8988T (cell line): ENCODE measurements around the gene LRRC4C.
"Not testable (repeated sequence)": the region's sequence is repeated elsewhere in the genome, so short reads cannot be mapped to it uniquely, and the experiment has no call there.

Experiments
- DNase-seq: peaks from one replicate; pipeline ENCODE4 v3.0.0; 2011

LRRC4C gene

DNA sequence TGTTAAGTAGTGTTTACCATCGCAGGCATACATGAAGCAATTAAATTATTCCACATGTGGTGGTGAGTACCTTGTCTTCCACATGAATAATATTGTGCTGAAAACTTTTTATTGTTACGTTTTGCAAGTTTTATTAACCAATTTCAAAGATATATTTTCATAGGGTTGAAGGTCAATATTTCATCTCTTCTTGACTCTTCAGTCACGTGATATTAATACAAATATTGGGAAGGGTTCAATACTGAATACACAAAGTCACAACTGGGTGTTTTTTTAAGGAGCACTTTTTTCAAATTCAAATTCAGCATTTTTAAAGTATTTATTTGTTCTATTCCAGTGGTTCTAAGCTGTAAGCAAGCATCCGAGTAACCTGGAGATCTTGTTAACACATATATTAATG, 348.9 kb downstream of the LRRC4C start:
- DNase-seq, result no peak

- DNase-seq, result no peak
Measured at GRCh38 chr11:41102471-41102870, 357.0 kb downstream of the LRRC4C start.

- DNase-seq, result no peak
Measured at GRCh38 chr11:41099654-41100053, 359.8 kb downstream of the LRRC4C start.

DNA sequence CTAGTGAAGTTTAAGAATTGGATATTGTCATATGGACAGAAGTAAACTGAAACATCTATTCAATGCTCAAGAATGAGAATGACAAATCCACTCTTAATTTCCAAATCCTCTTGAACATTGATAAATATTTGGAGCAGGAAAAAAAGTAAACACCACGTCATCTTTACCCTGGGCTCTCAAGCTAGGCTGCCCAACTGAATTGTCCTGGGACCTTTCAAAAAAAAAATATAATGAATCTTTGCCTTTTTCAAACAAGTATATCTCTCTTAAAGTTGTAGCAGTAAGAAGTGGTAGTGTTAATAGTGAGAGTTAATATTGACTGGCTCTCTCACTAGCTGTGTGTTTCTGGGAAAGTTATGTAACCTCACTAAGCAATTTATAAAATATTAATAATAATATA, 374.3 kb downstream of the LRRC4C start:
- no peak for DNase-seq

DNA sequence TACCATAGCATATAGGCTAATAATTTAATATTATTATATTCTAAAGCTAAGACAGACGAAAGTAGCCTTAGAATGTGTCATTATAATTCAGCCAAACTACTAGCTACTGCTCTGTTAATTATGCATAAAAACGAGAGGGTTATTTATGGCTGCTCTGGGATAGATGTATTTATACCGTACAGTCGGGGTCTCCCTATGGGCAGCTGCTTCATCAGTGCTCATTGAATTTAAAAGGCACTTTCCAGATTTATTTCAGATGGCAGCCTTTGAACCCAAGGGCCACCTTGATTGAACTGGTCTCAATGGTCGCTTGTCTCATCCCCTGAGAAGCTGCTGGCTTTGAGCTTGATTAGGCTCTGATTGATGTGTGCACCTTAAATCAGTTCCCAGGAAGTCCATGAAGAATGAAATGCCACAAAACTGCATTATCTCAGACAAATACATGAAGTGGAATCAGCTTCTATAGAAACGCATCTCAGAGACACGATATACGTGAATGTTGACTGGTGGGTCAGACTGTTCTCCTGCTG, 377.6 kb downstream of the LRRC4C start:
- no peak for DNase-seq

GRCh38 chr11:41074318-41074717, 385.1 kb downstream of the LRRC4C start:
- DNase-seq, result no peak

DNA sequence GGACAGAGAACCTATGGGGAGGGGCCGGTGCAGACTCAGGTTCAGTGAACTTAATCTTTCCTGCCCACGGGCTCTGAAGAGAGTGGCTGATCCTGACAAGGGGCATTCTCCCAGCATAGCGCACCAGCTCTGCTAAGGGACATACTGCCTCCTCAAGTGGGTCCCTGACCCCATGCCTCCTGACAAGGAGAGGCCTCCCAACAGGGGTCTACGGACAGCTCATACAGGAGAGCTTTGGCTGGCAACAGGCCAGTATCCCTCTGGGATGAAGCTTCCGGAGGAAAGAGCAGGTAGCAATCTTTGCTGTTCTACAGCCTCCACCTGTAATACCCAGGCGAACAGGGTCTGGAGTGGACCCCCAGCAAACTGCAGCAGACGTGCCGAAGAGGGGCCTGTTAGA, 394.0 kb downstream of the LRRC4C start:
- DNase-seq, result no peak

GRCh38 chr11:41058138-41058537, 401.3 kb downstream of the LRRC4C start:
- no peak for DNase-seq

DNA sequence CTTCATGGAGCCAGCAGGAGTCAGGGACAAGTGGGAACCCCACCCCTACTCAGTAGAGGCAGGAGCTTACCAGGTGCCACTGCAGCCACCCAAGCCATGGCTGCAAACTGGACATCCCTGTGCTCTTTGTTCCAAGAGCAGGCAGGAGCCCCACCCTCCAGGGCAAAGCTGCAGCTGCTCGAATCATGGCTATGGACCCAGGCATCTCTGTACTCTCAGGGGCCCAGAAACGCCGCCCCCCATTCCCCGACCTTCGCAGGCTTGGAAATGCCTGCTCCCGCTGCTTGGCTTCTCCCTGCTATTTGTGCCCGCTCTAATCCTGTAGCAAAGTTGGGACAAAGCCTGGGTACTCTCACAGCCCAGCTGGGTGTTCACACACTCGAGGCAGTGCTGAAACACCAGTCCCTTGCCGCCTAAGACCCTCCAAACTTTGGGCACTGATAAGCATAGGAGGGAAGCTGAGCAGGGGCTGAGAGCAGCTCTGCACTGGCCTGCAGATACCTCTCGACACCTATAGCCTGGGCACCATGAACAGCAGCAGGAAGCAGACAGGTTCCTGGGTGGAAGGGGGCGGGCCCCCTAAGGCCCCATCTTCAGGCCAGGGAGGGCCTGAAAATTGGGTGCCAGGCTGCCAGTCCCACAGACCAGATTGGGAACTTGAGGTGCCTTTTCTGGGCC, 402.4 kb downstream of the LRRC4C start:
- no peak for DNase-seq

DNA sequence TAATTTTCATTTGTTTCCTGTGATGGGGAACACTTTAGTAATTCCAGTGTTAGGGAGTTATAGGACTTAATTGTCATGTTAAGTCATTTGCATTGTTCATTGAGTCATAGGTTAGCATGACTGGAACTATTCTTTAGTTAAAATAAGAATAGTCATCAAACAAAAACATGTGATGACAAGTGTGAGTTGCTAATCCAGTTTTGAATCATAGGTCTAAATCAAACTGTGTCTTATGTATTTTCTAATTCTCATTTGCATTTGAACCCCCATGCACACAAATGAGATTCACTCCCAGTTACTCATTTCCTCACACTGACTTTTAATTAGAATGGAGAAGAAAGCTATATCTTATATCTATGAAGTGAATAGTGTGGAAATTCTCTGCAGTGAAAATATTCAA, 405.6 kb downstream of the LRRC4C start:
- DNase-seq, result no peak

GRCh38 chr11:41051919-41052635, 407.4 kb downstream of the LRRC4C start:
- DNase-seq, result no peak

GRCh38 chr11:41050791-41051190, 408.7 kb downstream of the LRRC4C start:
- no peak for DNase-seq

- no peak for DNase-seq
Measured at GRCh38 chr11:41047229-41047628, 412.2 kb downstream of the LRRC4C start.

- no peak for DNase-seq
Measured at GRCh38 chr11:41045266-41045665, 414.2 kb downstream of the LRRC4C start.

DNA sequence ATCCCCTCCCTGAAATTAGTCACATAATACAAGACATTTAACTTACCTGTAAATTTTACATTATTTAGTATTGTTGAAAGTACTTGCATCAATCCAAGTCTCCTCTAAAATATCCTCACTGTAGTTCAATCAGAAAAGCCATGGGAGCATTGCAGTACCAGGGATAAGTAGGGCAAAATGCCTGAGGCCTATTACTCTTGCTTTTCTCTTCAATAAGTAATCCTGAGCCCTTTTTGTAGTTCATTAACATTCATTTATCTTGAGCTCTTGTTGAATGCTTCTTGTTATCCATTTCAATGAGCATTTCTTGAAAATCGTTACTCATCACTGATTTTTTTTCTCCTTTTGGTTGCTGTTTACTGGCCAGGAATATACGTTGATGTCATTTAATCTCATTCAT, 414.7 kb downstream of the LRRC4C start:
- DNase-seq, result no peak

DNA sequence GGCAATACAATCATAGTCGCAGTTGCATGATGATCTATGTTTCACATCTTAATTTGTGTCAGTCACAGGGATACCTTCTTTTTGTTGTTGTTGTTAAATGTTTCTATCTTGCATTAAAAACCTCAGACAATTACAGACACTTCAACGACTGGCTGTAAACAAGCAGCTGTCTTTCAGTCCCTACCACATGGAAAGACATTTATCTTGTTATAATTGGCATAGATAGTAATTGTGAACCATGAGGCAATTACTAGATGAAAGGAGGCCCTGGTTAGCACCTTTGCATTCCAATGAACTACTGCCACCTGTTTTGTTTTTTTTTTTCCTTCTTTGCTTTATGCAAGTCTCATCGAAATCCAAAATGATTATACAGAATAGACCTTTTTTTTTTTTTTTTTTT, 416.8 kb downstream of the LRRC4C start:
- DNase-seq, result no peak

GRCh38 chr11:41040474-41040873, 419.0 kb downstream of the LRRC4C start:
- no peak for DNase-seq

DNA sequence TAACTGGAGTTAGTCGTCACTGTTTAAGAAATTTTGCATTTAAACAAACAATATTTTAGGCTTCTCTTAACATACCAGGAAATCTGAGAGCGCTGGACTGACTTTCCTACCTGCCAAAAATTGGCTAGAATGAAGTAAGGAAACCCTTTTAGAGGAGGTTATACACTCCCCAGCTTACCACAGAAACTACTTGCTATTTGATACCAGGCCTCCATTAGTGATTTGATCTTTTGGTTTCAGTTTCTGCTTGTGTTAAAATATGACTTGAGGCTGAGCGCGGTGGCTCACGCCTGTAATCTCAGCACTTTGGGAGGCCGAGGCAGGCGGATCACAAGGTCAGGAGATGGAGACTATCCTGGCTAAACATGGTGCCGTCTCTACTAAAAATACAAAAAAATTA, 419.9 kb downstream of the LRRC4C start:
- DNase-seq, result no peak

DNA sequence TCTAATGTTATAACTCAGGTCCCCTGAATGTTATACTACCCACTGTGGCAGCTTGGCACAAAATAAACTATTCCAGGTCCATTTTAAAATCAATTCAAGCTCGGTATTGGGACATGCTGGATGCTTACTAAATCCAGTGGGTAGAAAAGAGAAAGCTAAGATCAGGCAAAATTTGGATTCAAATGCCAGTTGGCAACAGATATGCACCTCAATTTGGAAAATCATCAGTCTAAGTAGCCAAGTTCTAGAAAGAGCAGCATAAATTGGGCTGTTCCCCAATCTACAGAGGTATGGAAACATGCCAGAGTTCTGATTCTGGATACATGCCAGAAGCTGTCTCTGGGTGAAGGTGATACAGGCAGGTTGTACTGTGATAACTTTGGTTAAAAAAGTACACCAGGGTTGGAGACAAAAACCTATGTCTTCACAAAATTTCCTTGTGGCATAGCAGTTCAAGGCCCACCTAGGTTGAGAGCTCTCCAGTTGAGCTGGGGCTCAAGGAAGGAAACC, 427.8 kb downstream of the LRRC4C start:
- no peak for DNase-seq

- no peak for DNase-seq
Measured at GRCh38 chr11:41020259-41020658, 439.2 kb downstream of the LRRC4C start.

DNA sequence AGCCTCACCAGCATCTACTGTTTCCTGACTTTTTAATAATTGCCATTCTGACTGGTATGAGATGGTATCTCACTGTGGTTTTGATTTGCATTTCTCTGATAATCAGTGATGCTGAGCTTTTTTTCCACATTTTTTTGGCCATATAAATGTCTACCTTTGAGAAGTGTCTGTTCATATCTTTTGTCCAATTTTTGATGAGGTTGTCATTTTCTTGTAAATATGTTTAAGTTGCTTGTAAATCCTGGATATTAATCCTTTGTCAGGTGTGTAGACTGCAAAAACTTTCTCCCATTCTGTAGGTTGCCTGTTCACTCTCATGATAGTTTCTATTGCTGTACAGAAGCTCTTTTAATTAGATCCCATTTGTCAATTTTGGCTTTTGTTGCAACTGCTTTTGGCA, 439.8 kb downstream of the LRRC4C start:
- DNase-seq, result not testable (repeated sequence)

GRCh38 chr11:41018224-41018623, 441.2 kb downstream of the LRRC4C start:
- no peak for DNase-seq

- no peak for DNase-seq
Measured at GRCh38 chr11:41010361-41011050, 448.9 kb downstream of the LRRC4C start.

GRCh38 chr11:41005986-41006385, 453.5 kb downstream of the LRRC4C start:
- no peak for DNase-seq
